HepG2 (cell line): Measurements from ENCODE around the gene MPC1. TPM values are rescaled to one million over a fixed set of nuclear protein-coding genes. Genes with fewer than 3 reads are reported as not detected.

ENCODE experiments used
- AKAP8 ChIP-seq: sonication (generic); formaldehyde crosslinking; IDR thresholded peaks from 2 replicates; pipeline ENCODE4 v1.5.1; 2020; ENCODE audit warnings: mild to moderate bottlenecking, missing genetic modification reagents
- DBP ChIP-seq: sonication (generic); formaldehyde crosslinking; IDR thresholded peaks from 2 replicates; pipeline ENCODE4 v1.4.0; 2020; ENCODE audit warnings: missing genetic modification reagents; ENCODE audit errors: not compliant biosample characterization
- EED ChIP-seq: sonication (generic); formaldehyde crosslinking; IDR thresholded peaks from 2 replicates; pipeline ENCODE4 v1.5.0; 2020; ENCODE audit warnings: mild to moderate bottlenecking, missing genetic modification reagents
- GATAD2A ChIP-seq: IDR thresholded peaks from 2 replicates; pipeline ENCODE4 v1.6.1; 2016
- GTF2F1 ChIP-seq: fragments of 150-350 bp; IDR thresholded peaks from 2 replicates; pipeline ENCODE4 v1.6.1; 2014; ENCODE audit warnings: low read length
- HDAC2 ChIP-seq: sonication (generic); formaldehyde crosslinking; IDR thresholded peaks from 2 replicates; pipeline ENCODE4 v1.4.0; 2020; ENCODE audit warnings: missing genetic modification reagents
- HINFP ChIP-seq: sonication (generic); formaldehyde crosslinking; IDR thresholded peaks from 2 replicates; pipeline ENCODE4 v1.4.0; 2020; ENCODE audit warnings: low read depth, mild to moderate bottlenecking, missing genetic modification reagents
- IRF2 ChIP-seq: IDR thresholded peaks from 2 replicates; pipeline ENCODE4 v1.6.1; 2018; ENCODE audit warnings: missing genetic modification reagents, missing compliant biosample characterization
- JUND ChIP-seq: sonication (generic); formaldehyde crosslinking; IDR thresholded peaks from 2 replicates; pipeline ENCODE4 v1.8.0; 2022; ENCODE audit warnings: mild to moderate bottlenecking, missing genetic modification reagents
- NCOA5 ChIP-seq: sonication (generic); formaldehyde crosslinking; IDR thresholded peaks from 2 replicates; pipeline ENCODE4 v1.4.0; 2020; ENCODE audit warnings: missing genetic modification reagents
- NFKB2 ChIP-seq: sonication (generic); formaldehyde crosslinking; IDR thresholded peaks from 2 replicates; pipeline ENCODE4 v1.4.0; 2020; ENCODE audit warnings: missing genetic modification reagents, borderline replicate concordance
- POLR2AphosphoS2 ChIP-seq: IDR thresholded peaks from 2 replicates; pipeline ENCODE4 v1.6.1; 2011; ENCODE audit warnings: low read depth, low read length, improper control_type of control experiment
- SAP130 ChIP-seq: IDR thresholded peaks from 2 replicates; pipeline ENCODE4 v1.6.1; 2016; ENCODE audit warnings: low read depth
- SETDB1 ChIP-seq: sonication (generic); formaldehyde crosslinking; IDR thresholded peaks from 2 replicates; pipeline ENCODE4 v1.5.1; 2020; ENCODE audit warnings: missing genetic modification reagents, mild to moderate bottlenecking, borderline replicate concordance
- SIX1 ChIP-seq: sonication (generic); formaldehyde crosslinking; IDR thresholded peaks from 2 replicates; pipeline ENCODE4 v1.4.0; 2020; ENCODE audit warnings: missing genetic modification reagents, borderline replicate concordance
- SP2 ChIP-seq: sonication (generic); formaldehyde crosslinking; IDR thresholded peaks from 2 replicates; pipeline ENCODE4 v1.5.1; 2020; ENCODE audit warnings: mild to moderate bottlenecking, missing genetic modification reagents
- TCF7 ChIP-seq: sonication (generic); IDR thresholded peaks from 2 replicates; pipeline ENCODE4 v1.6.1; 2016; ENCODE audit warnings: antibody characterized with exemption, low read depth
- TIGD3 ChIP-seq: sonication (generic); formaldehyde crosslinking; IDR thresholded peaks from 2 replicates; pipeline ENCODE4 v1.5.1; 2020; ENCODE audit warnings: mild to moderate bottlenecking, missing genetic modification reagents, borderline replicate concordance
- TOE1 ChIP-seq: sonication (generic); formaldehyde crosslinking; IDR thresholded peaks from 2 replicates; pipeline ENCODE4 v1.4.0; 2020; ENCODE audit warnings: mild to moderate bottlenecking, missing genetic modification reagents
- ZFP1 ChIP-seq: IDR thresholded peaks from 2 replicates; pipeline ENCODE4 v1.6.1; 2016
- ZNF251 ChIP-seq: sonication (generic); formaldehyde crosslinking; IDR thresholded peaks from 2 replicates; pipeline ENCODE4 v1.9.0; 2021; ENCODE audit warnings: mild to moderate bottlenecking, missing genetic modification reagents
- ZNF446 ChIP-seq: sonication (generic); formaldehyde crosslinking; IDR thresholded peaks from 2 replicates; pipeline ENCODE4 v1.5.0; 2020; ENCODE audit warnings: mild to moderate bottlenecking, missing genetic modification reagents
- ZNF607 ChIP-seq: sonication (generic); formaldehyde crosslinking; IDR thresholded peaks from 2 replicates; pipeline ENCODE4 v1.5.1; 2020; ENCODE audit warnings: missing genetic modification reagents, mild to moderate bottlenecking, borderline replicate concordance
- ZNF775 ChIP-seq: sonication (generic); formaldehyde crosslinking; IDR thresholded peaks from 2 replicates; pipeline ENCODE4 v1.4.0; 2020; ENCODE audit warnings: missing genetic modification reagents, mild to moderate bottlenecking, moderate library complexity, borderline replicate concordance
- ZNF784 ChIP-seq: sonication (generic); formaldehyde crosslinking; IDR thresholded peaks from 2 replicates; pipeline ENCODE4 v1.5.1; 2020; ENCODE audit warnings: missing genetic modification reagents, mild to moderate bottlenecking, borderline replicate concordance
- ZSCAN9 ChIP-seq: IDR thresholded peaks from 2 replicates; pipeline ENCODE4 v1.6.1; 2016; ENCODE audit warnings: borderline replicate concordance
- polyA plus RNA-seq, 8 experiments: library from polyadenylated mRNA; depleted of rRNA in 3 of 8; stranded (reverse) in 7 of 8; unstranded in 1 of 8; fragments of >200 nt; fragmentation: Illumina TruSeq in 4 of 8; extraction: Trizol in 4 of 8; gene quantifications; 2 replicates each; pipeline versions ENCODE4 v1.2.1 to v1.2.3, GENCODE V29; 2011 to 2016; ENCODE audit warnings: low read depth in 4 of 8, missing spikeins in 1 of 8, mixed read lengths in 1 of 8; ENCODE audit not compliant: insufficient read depth in 1 of 8
- total RNA-seq, 5 experiments: library from RNA; depleted of rRNA; stranded (reverse); fragments of >200 nt; fragmentation: Illumina TruSeq; extraction: Trizol; gene quantifications; 2 replicates each; pipeline ENCODE4 v1.2.3, GENCODE V29; 2016; ENCODE audit warnings: low read depth in 1 of 5
- TF ChIP-seq, protein P1 (sequence below): IDR thresholded peaks from 2 replicates; pipeline ENCODE4 v1.6.1; 2016; ENCODE audit warnings: mild to moderate bottlenecking, missing biosample characterization, missing genetic modification reagents

The MPC1 gene
- total and polyA plus RNA-seq, 2 of the 13 experiments (the other 11 are each of a cell fraction or from before 2014, with no cell fraction given): 189 to 214 TPM

DNA sequence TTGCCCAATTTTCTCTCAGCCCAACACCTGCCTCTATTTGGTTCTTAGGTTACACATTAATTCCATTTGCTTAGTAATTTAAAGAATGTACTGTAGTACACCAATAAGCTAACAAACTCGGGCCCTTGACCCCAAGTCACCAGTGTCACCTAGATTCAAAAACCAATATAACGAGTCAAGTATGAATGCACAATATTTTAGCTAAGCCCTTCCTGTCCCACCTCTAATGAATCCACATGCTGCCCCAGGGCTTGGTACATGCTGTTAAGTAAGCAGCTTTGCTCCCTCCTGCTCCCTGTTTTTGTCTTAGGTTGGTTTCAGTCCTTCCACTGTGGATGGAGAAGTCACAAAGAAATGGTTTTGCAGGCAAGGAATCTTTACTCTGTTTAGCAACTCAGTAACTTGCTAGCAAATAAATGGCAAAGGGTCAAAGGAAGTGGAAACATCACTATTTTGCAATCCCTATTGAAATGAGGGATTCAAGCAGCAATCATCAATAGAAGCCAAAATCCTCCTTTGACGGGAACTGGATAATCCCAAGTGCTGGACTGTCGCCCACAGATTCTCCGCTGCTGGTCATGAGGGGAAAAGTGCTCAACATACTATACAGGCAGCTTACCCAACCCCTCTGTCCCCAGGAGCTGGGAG, 5.0 kb upstream of the MPC1 start (continued):
- no peak for TF ChIP-seq DBP (CRISPR knock-in tag)
- peak; percentile 85 for TF ChIP-seq TCF7
- no peak for TF ChIP-seq HINFP (CRISPR knock-in tag)
- TF ChIP-seq ZNF784: no peak
- no peak for TF ChIP-seq ZNF446 (CRISPR knock-in tag)
- TF ChIP-seq GATAD2A: peak; percentile 98
- TF ChIP-seq HDAC2: peak; percentile 93
- no peak for TF ChIP-seq EED (CRISPR knock-in tag)
- 0 out of 2 replicates have a peak, but pooled peaks have one; percentile 7 for TF ChIP-seq NFKB2 (CRISPR knock-in tag)
- TF ChIP-seq JUND: no peak; the same call in 1 of the 2 replicates
- TF ChIP-seq ZSCAN9 (CRISPR knock-in tag): peak; percentile 87; the same call in 1 of the 2 replicates
- no peak for TF ChIP-seq SP2 (CRISPR knock-in tag)
- TF ChIP-seq AKAP8 (CRISPR knock-in tag): no peak
- TF ChIP-seq ZFP1 (CRISPR knock-in tag): no peak; the same call in 1 of the 2 replicates
- no peak for TF ChIP-seq NCOA5 (CRISPR knock-in tag)
- TF ChIP-seq, protein P1, sequence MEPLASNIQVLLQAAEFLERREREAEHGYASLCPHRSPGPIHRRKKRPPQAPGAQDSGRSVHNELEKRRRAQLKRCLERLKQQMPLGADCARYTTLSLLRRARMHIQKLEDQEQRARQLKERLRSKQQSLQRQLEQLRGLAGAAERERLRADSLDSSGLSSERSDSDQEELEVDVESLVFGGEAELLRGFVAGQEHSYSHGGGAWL (CRISPR knock-in tag): no peak; the same call in 1 of the 2 replicates
- TF ChIP-seq GTF2F1: no peak
- TF ChIP-seq TIGD3: no peak
- TF ChIP-seq IRF2 (CRISPR knock-in tag): peak; percentile 50; the same call in 1 of the 2 replicates
- TF ChIP-seq SIX1 (CRISPR knock-in tag): peak; percentile 79
- TF ChIP-seq ZNF775 (CRISPR knock-in tag): peak; percentile 56; the same call in 1 of the 2 replicates
- TF ChIP-seq SETDB1: no peak
- TF ChIP-seq POLR2AphosphoS2: no peak
- peak; percentile 76 for TF ChIP-seq SAP130 (CRISPR knock-in tag)
- TF ChIP-seq ZNF251 (CRISPR knock-in tag): no peak
- no peak for TF ChIP-seq TOE1
- TF ChIP-seq ZNF607: no peak
